BE2C (cell line): ENCODE results near the gene SLFN5.

Experiments used
- DNase-seq: peaks from one replicate; pipeline ENCODE4 v3.0.0-alpha.2; 2020
- H3K27me3 ChIP-seq: fragments of 250-450 bp; sonication (Bioruptor Pico); 2 replicates; pipeline ENCODE4 v1.5.1; 2020; ENCODE audit warnings: mild to moderate bottlenecking
- H3K36me3 ChIP-seq: fragments of 250-450 bp; sonication (Bioruptor Pico); 2 replicates; pipeline ENCODE4 v1.5.1; 2020; ENCODE audit warnings: mild to moderate bottlenecking
- H3K4me1 ChIP-seq: fragments of 250-450 bp; sonication (Bioruptor Pico); 2 replicates; pipeline ENCODE4 v1.5.1; 2020
- H3K4me3 ChIP-seq: 2 replicates; pipeline ENCODE4 v1.5.1; 2011; ENCODE audit warnings: low read depth, low read length
- H3K9me3 ChIP-seq: fragments of 250-450 bp; sonication (Bioruptor Pico); 2 replicates; pipeline ENCODE4 v1.5.1; 2020
- CTCF ChIP-seq: IDR thresholded peaks from 2 replicates; pipeline ENCODE4 v1.5.1; 2012; ENCODE audit warnings: mild to moderate bottlenecking, low read depth, low read length

The SLFN5 gene

GRCh38 chr17:35238821-35239220 lies 4.1 kb upstream of the SLFN5 start:
- peaks cover 37% of the 10 kb centered on the region for H3K27me3 ChIP-seq
- DNase-seq = no peak
- H3K4me3 ChIP-seq = no peak overlapping the region
- TF ChIP-seq CTCF = no peak
- H3K4me1 ChIP-seq = no peaks in the 10 kb centered on the region
- H3K9me3 ChIP-seq = no peaks in the 10 kb centered on the region
- H3K36me3 ChIP-seq = no peaks in the 10 kb centered on the region

GRCh38 chr17:35239823-35240222 lies 3.0 kb upstream of the SLFN5 start:
- Histone ChIP-seq H3K4me3 (no peak overlapping the region), H3K4me1 (no peaks in the 10 kb centered on the region), H3K27me3 (peaks cover 47% of the 10 kb centered on the region), H3K36me3 (no peaks in the 10 kb centered on the region), H3K9me3 (no peaks in the 10 kb centered on the region)
- DNase-seq = no peak
- TF ChIP-seq CTCF = no peak

- Histone ChIP-seq H3K4me1 (no peaks in the 10 kb centered on the region), H3K9me3 (no peaks in the 10 kb centered on the region), H3K4me3 (no peak overlapping the region), H3K36me3 (no peaks in the 10 kb centered on the region), H3K27me3 (peaks cover 49% of the 10 kb centered on the region)
- TF ChIP-seq CTCF = no peak
- no peak for DNase-seq
Observed at GRCh38 chr17:35240861-35241260, 2.0 kb upstream of the SLFN5 start.

- no peak for TF ChIP-seq CTCF
- H3K36me3 ChIP-seq = no peaks in the 10 kb centered on the region
- H3K4me3 ChIP-seq = no peak overlapping the region
- H3K9me3 ChIP-seq = no peaks in the 10 kb centered on the region
- no peaks in the 10 kb centered on the region for H3K4me1 ChIP-seq
- no peak for DNase-seq
- H3K27me3 ChIP-seq = peaks cover 49% of the 10 kb centered on the region
Observed at GRCh38 chr17:35241520-35241919, 1.4 kb upstream of the SLFN5 start.

GRCh38 chr17:35242158-35242804 lies 591 bp upstream of the SLFN5 start:
- H3K36me3 ChIP-seq = no peaks in the 10 kb centered on the region
- H3K4me1 ChIP-seq = no peaks in the 10 kb centered on the region
- no peak for TF ChIP-seq CTCF
- H3K4me3 ChIP-seq = peak overlapping the region; percentile 13
- no peak for DNase-seq
- H3K9me3 ChIP-seq = no peaks in the 10 kb centered on the region
- H3K27me3 ChIP-seq = peaks cover 49% of the 10 kb centered on the region

- Histone ChIP-seq H3K4me3 (no peak overlapping the region), H3K4me1 (no peaks in the 10 kb centered on the region), H3K9me3 (no peaks in the 10 kb centered on the region), H3K36me3 (no peaks in the 10 kb centered on the region), H3K27me3 (peaks cover 49% of the 10 kb centered on the region)
- no peak for DNase-seq
- no peak for TF ChIP-seq CTCF
Observed at GRCh38 chr17:35243561-35244340, 879 bp downstream of the SLFN5 start.
